Adrenal gland (tissue), 12 donors: ENCODE results near the gene TOMM20. TPM values are rescaled to one million over a fixed set of nuclear protein-coding genes. Genes with fewer than 3 reads are reported as not detected.

Experiments
- polyA plus RNA-seq, 3 donors: library from polyadenylated mRNA; stranded (reverse); fragments of 200-250 nt in 2 of 3; fragments of 350-450 nt in 1 of 3; fragmentation: Illumina TruSeq in 1 of 3; extraction: RNeasy Lipid Tissue Mini Kit (QIAGEN cat#74804) in 1 of 3; gene quantifications; one replicate each; pipeline ENCODE4 v1.2.3, GENCODE V29; 2013 to 2014
- small RNA-seq, 2 donors: library from RNA; depleted of rRNA; stranded (forward); fragments of <200 nt; gene quantifications; one replicate each; pipeline ENCODE3, GENCODE V24; 2016
- total RNA-seq, 9 donors: library from RNA; depleted of rRNA in 4 of 9; stranded (reverse); fragments of >200 nt in 4 of 9; fragments of 120-200 nt in 1 of 9; fragmentation: NEBNext Ultra II Directional in 1 of 9; extraction: Animal tissue kit (Norgen Biotek cat#: 25700) in 1 of 9; gene quantifications; one replicate each; pipeline versions ENCODE4 v1.1.0 to v1.2.4, GENCODE V29; 2013 to 2023
- donor health status: healthy with polysubstance abuse.
- donor health status: Bipolar disorder and iron deficiency.
- donor health status: DM: yes; HTN: yes; CAD: no.
- donor health status: DM: no; HTN: no; CAD: no.
- donor health status: DM: no; HTN: no; CAD: no.
- donor health status: DM: yes; HTN: yes; CAD: no.

TOMM20 gene
- total and polyA plus RNA-seq, 12 donors = 61.7 to 144 (median 106) TPM

Small RNA genes within 50 kb of the gene (small RNA-seq; reads per million reads assigned to genes)
- 0 reads per million in 2 donors for gene AL732292.1
- 6.8 to 12.8 reads per million in 2 donors for gene SNORA14B

Other genes with a start within 250 kb of the TOMM20 start
- gene RBM34, start 32.4 kb upstream of the TOMM20 start, total RNA-seq = 10 to 100 TPM; 16.6 to 94.7 (median 46.4) TPM
- gene RBM34, start 32.4 kb upstream of the TOMM20 start, polyA plus RNA-seq = 100 to 1,000 TPM; 103 to 181 (median 111) TPM
- gene ARID4B, start 199.3 kb upstream of the TOMM20 start, total RNA-seq = 10 to 100 TPM; 12.4 to 44.0 (median 29.7) TPM
- 10 to 100 TPM; 17.0 to 31.5 (median 22.5) TPM for gene ARID4B, start 199.3 kb upstream of the TOMM20 start, polyA plus RNA-seq
- gene GGPS1, start 199.7 kb upstream of the TOMM20 start, total RNA-seq = 10 to 100 TPM; 12.6 to 50.9 (median 36.0) TPM
- 10 to 100 TPM; 30.4 to 63.7 (median 32.8) TPM for gene GGPS1, start 199.7 kb upstream of the TOMM20 start, polyA plus RNA-seq
- gene TBCE, start 238.6 kb upstream of the TOMM20 start, total RNA-seq = 10 to 100 TPM; 14.7 to 41.5 (median 19.2) TPM
- 10 to 100 TPM; 37.3 to 67.2 (median 39.3) TPM for gene TBCE, start 238.6 kb upstream of the TOMM20 start, polyA plus RNA-seq